Measurements from ENCODE around the gene PLD1.

Gene PLD1

GRCh38 chr3:171620825-171621434 lies 189.4 kb downstream of the PLD1 start:
- ChIA-PET CTCF (interaction anchor here (1.0 kb wide), 1 partner anchor 168 kb away, joined by 3 read pairs; no protein-coding TSS in a partner anchor), POLR2A (no interaction called here)
- Histone ChIP-seq H3K4me3 (ENCODE audit: low read depth, low read length) (no peak overlapping the region), H3K36me3 (ENCODE audit: control insufficient read depth in 2 of 2, insufficient read depth in 1 of 2, low read length in 2 of 2) (peaks cover 0 to 4% of the 10 kb centered on the region in 2 experiments; a peak in 1 of 3 replicates), H3K9me3 (ENCODE audit: control insufficient read depth, insufficient read depth, low read depth, low read length) (no peaks in the 10 kb centered on the region), H3K27ac (ENCODE audit: extremely low read depth, low read depth, low read length) (no peak overlapping the region), H3K4me1 (ENCODE audit: control insufficient read depth, insufficient read depth, low read length) (0 out of 2 replicates have a peak, but pooled peaks cover 3% of the 10 kb centered on the region)
- TF ChIP-seq ZNF221 (tag by site-specific recombination; IDR thresholded peaks at IDR 0.05; ENCODE audit: borderline replicate concordance) (no peak), ZNF626 (tag by site-specific recombination; IDR thresholded peaks at IDR 0.05) (no peak), ZNF138 (tag by site-specific recombination; IDR thresholded peaks at IDR 0.05; ENCODE audit: borderline replicate concordance) (no peak), ZNF2 (tag by site-specific recombination; IDR thresholded peaks at IDR 0.05) (no peak), FEZF1 (tag by site-specific recombination; IDR thresholded peaks at IDR 0.05) (no peak), ZNF114 (tag by site-specific recombination; IDR thresholded peaks at IDR 0.05) (no peak), ZIC2 (tag by site-specific recombination; IDR thresholded peaks at IDR 0.05) (peak; percentile 72), ZNF214 (tag by site-specific recombination; IDR thresholded peaks at IDR 0.05; ENCODE audit: borderline replicate concordance) (no peak), KLF17 (tag by site-specific recombination; IDR thresholded peaks at IDR 0.05) (no peak), ZNF112 (tag by site-specific recombination; IDR thresholded peaks at IDR 0.05) (no peak), ZNF629 (tag by site-specific recombination; IDR thresholded peaks at IDR 0.05) (peak; percentile 67), ZNF501 (tag by site-specific recombination; IDR thresholded peaks at IDR 0.05) (peak; percentile 22; the same call in 1 of the 2 replicates), ZBTB8A (tag by site-specific recombination; IDR thresholded peaks at IDR 0.05) (peak; percentile 33; the same call in 1 of the 2 replicates), INSM2 (tag by site-specific recombination; IDR thresholded peaks at IDR 0.05) (no peak), ZNF23 (tag by site-specific recombination; IDR thresholded peaks at IDR 0.05; ENCODE audit: borderline replicate concordance) (no peak), PRDM1 (tag by site-specific recombination; IDR thresholded peaks at IDR 0.05) (no peak), KLF9 (tag by site-specific recombination; IDR thresholded peaks at IDR 0.05; ENCODE audit: low read depth) (no peak), ZNF404 (tag by site-specific recombination; IDR thresholded peaks at IDR 0.05) (no peak), EGR2 (tag by site-specific recombination; IDR thresholded peaks at IDR 0.05; ENCODE audit: low read depth) (0 out of 2 replicates have a peak, but pooled peaks have one; percentile 12), ZBTB44 (tag by site-specific recombination; IDR thresholded peaks at IDR 0.05) (0 out of 2 replicates have a peak, but pooled peaks have one; percentile 24), ZBTB10 (tag by site-specific recombination; IDR thresholded peaks at IDR 0.05) (no peak), IKZF3 (tag by site-specific recombination; IDR thresholded peaks at IDR 0.05) (peak; percentile 57; the same call in 1 of the 2 replicates), HIC1 (tag by site-specific recombination; IDR thresholded peaks at IDR 0.05) (peak; percentile 58; the same call in 1 of the 2 replicates), ZNF324 (tag by site-specific recombination; IDR thresholded peaks at IDR 0.05) (no peak), ZNF610 (tag by site-specific recombination; IDR thresholded peaks at IDR 0.05; ENCODE audit: borderline replicate concordance) (no peak), ZFP41 (tag by site-specific recombination; IDR thresholded peaks at IDR 0.05; ENCODE audit: borderline replicate concordance) (no peak), ZNF280C (tag by site-specific recombination; IDR thresholded peaks at IDR 0.05) (no peak)

All from HEK293 (cell line).